Memory B cell (primary cell): ENCODE data around the gene GALNT9.

ENCODE experiments used
- ATAC-seq: fragments of 150-1000 bp; cut with Tn5 transposase; 2 replicates; pipeline ENCODE4 v1.10.0; 2021; ENCODE audit warnings: low read depth, mild to moderate bottlenecking, moderate library complexity
- DNase-seq, 2 donors: peaks; one replicate each; pipeline ENCODE4 v3.0.0; 2022; ENCODE audit warnings: low spot score in 2 of 2
- H3K27ac Mint-ChIP-seq: one replicate; pipeline ENCODE4 v1.8.0; 2022; ENCODE audit warnings: mild to moderate bottlenecking, moderate library complexity, mixed read lengths
- H3K27me3 Mint-ChIP-seq: one replicate; pipeline ENCODE4 v1.8.0; 2022; ENCODE audit warnings: mixed read lengths
- H3K36me3 Mint-ChIP-seq: one replicate; pipeline ENCODE4 v1.8.0; 2022; ENCODE audit warnings: mild to moderate bottlenecking, mixed read lengths
- H3K4me1 Mint-ChIP-seq: one replicate; pipeline ENCODE4 v1.8.0; 2022; ENCODE audit warnings: mixed read lengths
- H3K4me3 Mint-ChIP-seq: one replicate; pipeline ENCODE4 v1.8.0; 2022; ENCODE audit warnings: mild to moderate bottlenecking, moderate library complexity, mixed read lengths
- H3K9me3 Mint-ChIP-seq: one replicate; pipeline ENCODE4 v1.8.0; 2022; ENCODE audit warnings: mixed read lengths

Gene GALNT9

GRCh38 chr12:132170637-132171292 is 158.6 kb downstream of the GALNT9 start:
- Mint-ChIP-seq H3K4me1 (peaks cover 17% of the 10 kb centered on the region), H3K36me3 (peaks cover 6% of the 10 kb centered on the region), H3K27me3 (peaks cover 21% of the 10 kb centered on the region), H3K27ac (no peak overlapping the region), H3K4me3 (no peak overlapping the region), H3K9me3 (peaks cover 11% of the 10 kb centered on the region)
- ATAC-seq (no peak), DNase-seq (no peak)

GRCh38 chr12:132170094-132170636 is 159.2 kb downstream of the GALNT9 start:
- Mint-ChIP-seq H3K27me3 (peaks cover 21% of the 10 kb centered on the region), H3K9me3 (peaks cover 11% of the 10 kb centered on the region)

GRCh38 chr12:132169376-132169775 is 160.0 kb downstream of the GALNT9 start:
- H3K36me3 Mint-ChIP-seq: peaks cover 6% of the 10 kb centered on the region
- peaks cover 11% of the 10 kb centered on the region for H3K9me3 Mint-ChIP-seq
- ATAC-seq (no peak), DNase-seq (no peak)
- H3K4me3 Mint-ChIP-seq: no peak overlapping the region
- peaks cover 23% of the 10 kb centered on the region for H3K27me3 Mint-ChIP-seq
- H3K4me1 Mint-ChIP-seq: peaks cover 19% of the 10 kb centered on the region
- H3K27ac Mint-ChIP-seq: no peak overlapping the region

More at GRCh38 chr12:132170094-132170636, 159.2 kb downstream of the GALNT9 start:
- Mint-ChIP-seq H3K36me3 (peaks cover 6% of the 10 kb centered on the region), H3K4me1 (peaks cover 17% of the 10 kb centered on the region), H3K4me3 (no peak overlapping the region), H3K27ac (no peak overlapping the region)
- DNase-seq (no peak), ATAC-seq (no peak)

- ATAC-seq: no peak
- Mint-ChIP-seq H3K36me3 (peaks cover 6% of the 10 kb centered on the region), H3K9me3 (peaks cover 11% of the 10 kb centered on the region), H3K27ac (no peak overlapping the region), H3K4me1 (peaks cover 21% of the 10 kb centered on the region), H3K4me3 (no peak overlapping the region), H3K27me3 (peaks cover 26% of the 10 kb centered on the region)
- no peak for DNase-seq
These were observed 160.9 kb downstream of the GALNT9 start for GRCh38 chr12:132168311-132169031.

GRCh38 chr12:132167611-132168310 is 161.6 kb downstream of the GALNT9 start:
- H3K27me3 Mint-ChIP-seq: peaks cover 22% of the 10 kb centered on the region
- H3K36me3 Mint-ChIP-seq: peaks cover 6% of the 10 kb centered on the region
- peaks cover 18% of the 10 kb centered on the region for H3K4me1 Mint-ChIP-seq
- peaks cover 11% of the 10 kb centered on the region for H3K9me3 Mint-ChIP-seq
- H3K27ac Mint-ChIP-seq: no peak overlapping the region
- DNase-seq: no peak
- no peak for ATAC-seq
- no peak overlapping the region for H3K4me3 Mint-ChIP-seq

GRCh38 chr12:132166801-132167591 is 162.4 kb downstream of the GALNT9 start:
- Mint-ChIP-seq H3K9me3 (peaks cover 13% of the 10 kb centered on the region), H3K36me3 (peaks cover 6% of the 10 kb centered on the region), H3K4me1 (peaks cover 18% of the 10 kb centered on the region), H3K27me3 (peaks cover 17% of the 10 kb centered on the region), H3K4me3 (no peak overlapping the region), H3K27ac (no peak overlapping the region)
- DNase-seq (no peak), ATAC-seq (no peak)

- no peak for ATAC-seq
- H3K36me3 Mint-ChIP-seq: peaks cover 6% of the 10 kb centered on the region
- peaks cover 13% of the 10 kb centered on the region for H3K9me3 Mint-ChIP-seq
These were observed 163.3 kb downstream of the GALNT9 start for GRCh38 chr12:132166093-132166492.

GRCh38 chr12:132165584-132165983 is 163.8 kb downstream of the GALNT9 start:
- DNase-seq (no peak), ATAC-seq (no peak)
- peaks cover 6% of the 10 kb centered on the region for H3K36me3 Mint-ChIP-seq
- peaks cover 18% of the 10 kb centered on the region for H3K4me1 Mint-ChIP-seq
- peaks cover 17% of the 10 kb centered on the region for H3K27me3 Mint-ChIP-seq
- H3K4me3 Mint-ChIP-seq: no peak overlapping the region
- H3K9me3 Mint-ChIP-seq: peaks cover 13% of the 10 kb centered on the region
- H3K27ac Mint-ChIP-seq: no peak overlapping the region

More at GRCh38 chr12:132166093-132166492, 163.3 kb downstream of the GALNT9 start:
- no peak for DNase-seq
- H3K4me1 Mint-ChIP-seq: peaks cover 18% of the 10 kb centered on the region
- peaks cover 17% of the 10 kb centered on the region for H3K27me3 Mint-ChIP-seq
- no peak overlapping the region for H3K4me3 Mint-ChIP-seq
- no peak overlapping the region for H3K27ac Mint-ChIP-seq

GRCh38 chr12:132164426-132164825 is 165.0 kb downstream of the GALNT9 start:
- DNase-seq: no peak
- no peak overlapping the region for H3K27ac Mint-ChIP-seq
- H3K27me3 Mint-ChIP-seq: peaks cover 17% of the 10 kb centered on the region
- peaks cover 6% of the 10 kb centered on the region for H3K36me3 Mint-ChIP-seq
- peaks cover 13% of the 10 kb centered on the region for H3K9me3 Mint-ChIP-seq
- no peak overlapping the region for H3K4me3 Mint-ChIP-seq
- peaks cover 18% of the 10 kb centered on the region for H3K4me1 Mint-ChIP-seq
- no peak for ATAC-seq

- ATAC-seq: no peak
These were observed 165.5 kb downstream of the GALNT9 start for GRCh38 chr12:132163911-132164288.

DNA sequence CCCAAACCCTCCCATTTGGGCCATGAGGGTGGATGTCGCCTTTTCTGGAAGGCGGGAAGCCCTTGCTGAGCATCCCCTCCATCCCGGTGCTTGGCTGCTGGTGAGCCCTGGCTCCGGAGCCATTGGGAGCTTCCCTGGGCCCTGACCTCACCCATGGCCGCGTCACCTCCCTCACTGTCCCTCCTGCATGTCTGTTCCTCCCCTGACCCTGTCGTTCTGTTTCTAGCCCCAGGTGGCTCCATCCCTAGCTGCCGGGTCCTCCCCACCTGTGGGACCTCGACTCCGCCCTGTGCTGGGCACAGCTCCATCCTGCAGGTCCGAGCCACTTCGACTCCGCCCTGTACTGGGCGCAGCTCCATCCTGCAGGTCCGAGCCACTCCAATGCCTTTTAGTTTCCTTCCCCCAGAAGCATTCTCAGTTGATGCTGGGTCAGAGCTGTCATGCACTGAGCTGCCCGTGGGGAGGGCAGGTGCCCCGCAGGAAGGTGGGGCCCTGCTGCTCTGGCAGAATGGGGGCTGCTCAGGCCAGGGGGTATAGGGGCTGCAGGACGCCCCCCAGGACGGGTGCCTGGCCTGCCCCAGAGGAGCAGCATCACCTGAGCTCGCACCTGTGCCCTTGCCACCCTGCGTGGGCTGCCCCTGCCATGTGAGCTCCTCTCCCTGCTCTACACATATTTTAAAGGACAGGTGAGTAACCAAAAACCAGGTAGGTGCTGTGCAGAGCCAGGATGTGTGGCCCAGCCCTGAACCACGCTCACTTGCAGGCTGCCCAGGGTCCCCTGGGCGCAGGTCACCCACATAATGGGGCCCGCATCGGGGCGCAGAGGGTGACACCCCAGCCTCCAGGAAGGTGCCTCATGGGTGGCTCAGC is 166.1 kb downstream of the GALNT9 start:
- Mint-ChIP-seq H3K4me1 (peaks cover 18% of the 10 kb centered on the region), H3K36me3 (peaks cover 6% of the 10 kb centered on the region), H3K4me3 (no peak overlapping the region), H3K27ac (no peak overlapping the region), H3K9me3 (peaks cover 13% of the 10 kb centered on the region), H3K27me3 (peaks cover 17% of the 10 kb centered on the region)
- DNase-seq (no peak), ATAC-seq (no peak)

More at GRCh38 chr12:132163911-132164288, 165.5 kb downstream of the GALNT9 start:
- H3K27me3 Mint-ChIP-seq: peaks cover 17% of the 10 kb centered on the region
- peaks cover 13% of the 10 kb centered on the region for H3K9me3 Mint-ChIP-seq
- peaks cover 18% of the 10 kb centered on the region for H3K4me1 Mint-ChIP-seq
- H3K36me3 Mint-ChIP-seq: peaks cover 6% of the 10 kb centered on the region
- H3K4me3 Mint-ChIP-seq: no peak overlapping the region
- DNase-seq: no peak
- H3K27ac Mint-ChIP-seq: no peak overlapping the region

DNA sequence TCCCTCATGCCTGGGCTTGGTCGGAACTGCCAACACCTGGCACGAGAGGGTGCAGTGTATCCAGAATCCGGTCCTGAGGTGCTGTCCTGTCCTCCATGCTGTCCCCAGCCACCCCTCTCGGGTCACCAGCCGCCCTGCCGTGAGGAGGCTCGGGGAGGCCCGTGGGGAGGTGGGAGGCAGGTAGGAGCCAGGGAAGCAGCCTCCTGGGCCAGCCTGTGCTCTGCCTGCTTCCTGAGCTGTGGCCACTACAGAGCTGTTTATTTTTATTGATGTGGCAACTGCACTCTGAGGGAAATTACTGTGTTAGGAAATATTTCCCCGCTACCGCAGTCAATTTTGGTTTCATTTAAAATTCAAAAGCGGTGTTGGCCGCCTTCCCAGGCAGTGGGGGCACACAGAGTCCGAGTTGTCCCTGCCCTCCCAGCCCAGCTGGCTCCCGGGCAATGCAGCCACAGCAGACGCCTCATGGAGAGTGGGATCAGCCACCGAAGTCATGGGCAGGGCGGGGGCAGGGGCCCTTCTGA is 166.8 kb downstream of the GALNT9 start:
- H3K4me3 Mint-ChIP-seq: no peak overlapping the region
- H3K4me1 Mint-ChIP-seq: peaks cover 18% of the 10 kb centered on the region
- no peak overlapping the region for H3K27ac Mint-ChIP-seq
- ATAC-seq (no peak), DNase-seq (no peak)
- H3K36me3 Mint-ChIP-seq: peaks cover 6% of the 10 kb centered on the region
- H3K9me3 Mint-ChIP-seq: peaks cover 13% of the 10 kb centered on the region
- H3K27me3 Mint-ChIP-seq: peaks cover 17% of the 10 kb centered on the region
